ENCODE data around the gene MIEN1. TPM values are rescaled to one million over a fixed set of nuclear protein-coding genes. Genes with fewer than 3 reads are reported as not detected.

MIEN1 gene
- 51.1 TPM for polyA plus RNA-seq (2012; ENCODE audit: missing spikeins)

GRCh38 chr17:39730095-39730921, at the start of gene MIEN1:
MIEN1 (minus strand) TSS chr17:39730532; CDS start chr17:39730495, 37 bp downstream.
- FAIRE-seq (peak; percentile 84), DNase-seq (ENCODE audit: insufficient read length) (peak; percentile 98)
- TF ChIP-seq POLR2AphosphoS5 (IDR thresholded peaks at IDR 0.05; ENCODE audit: low read depth, low read length) (peak; percentile 82), TAF1 (IDR thresholded peaks at IDR 0.05; ENCODE audit: borderline replicate concordance, low read depth, low read length) (0 out of 2 replicates have a peak, but pooled peaks have one; percentile 24), POLR2A (IDR thresholded peaks at IDR 0.05; ENCODE audit: low read depth, low read length) (peak; percentile 90)

GRCh38 chr17:39777534-39778365, 47.4 kb upstream of the MIEN1 start:
- TF ChIP-seq TAF1 (IDR thresholded peaks at IDR 0.05; ENCODE audit: borderline replicate concordance, low read depth, low read length) (no peak), POLR2AphosphoS5 (IDR thresholded peaks at IDR 0.05; ENCODE audit: low read depth, low read length) (no peak), POLR2A (IDR thresholded peaks at IDR 0.05; ENCODE audit: low read depth, low read length) (0 out of 2 replicates have a peak, but pooled peaks have one; percentile 26)
- DNase-seq (ENCODE audit: insufficient read length) (no peak), FAIRE-seq (peak; percentile 97)

GRCh38 chr17:39776252-39776651, 45.9 kb upstream of the MIEN1 start:
- DNase-seq (ENCODE audit: insufficient read length) (no peak), FAIRE-seq (peak; percentile 63)
- TF ChIP-seq TAF1 (IDR thresholded peaks at IDR 0.05; ENCODE audit: borderline replicate concordance, low read depth, low read length) (no peak), POLR2A (IDR thresholded peaks at IDR 0.05; ENCODE audit: low read depth, low read length) (no peak), POLR2AphosphoS5 (IDR thresholded peaks at IDR 0.05; ENCODE audit: low read depth, low read length) (no peak)

GRCh38 chr17:39775031-39775430, 44.7 kb upstream of the MIEN1 start:
- DNase-seq (ENCODE audit: insufficient read length) (no peak), FAIRE-seq (peak; percentile 75)
- TF ChIP-seq POLR2A (IDR thresholded peaks at IDR 0.05; ENCODE audit: low read depth, low read length): no peak
- no peak for TF ChIP-seq TAF1 (IDR thresholded peaks at IDR 0.05; ENCODE audit: borderline replicate concordance, low read depth, low read length)
- TF ChIP-seq POLR2AphosphoS5 (IDR thresholded peaks at IDR 0.05; ENCODE audit: low read depth, low read length): no peak

GRCh38 chr17:39774047-39774446, 43.7 kb upstream of the MIEN1 start:
- peak; percentile 81 for FAIRE-seq
- DNase-seq (ENCODE audit: insufficient read length): no peak
- no peak for TF ChIP-seq TAF1 (IDR thresholded peaks at IDR 0.05; ENCODE audit: borderline replicate concordance, low read depth, low read length)
- no peak for TF ChIP-seq POLR2A (IDR thresholded peaks at IDR 0.05; ENCODE audit: low read depth, low read length)
- no peak for TF ChIP-seq POLR2AphosphoS5 (IDR thresholded peaks at IDR 0.05; ENCODE audit: low read depth, low read length)

- TF ChIP-seq POLR2A (IDR thresholded peaks at IDR 0.05; ENCODE audit: low read depth, low read length): peak; percentile 23; the same call in 1 of the 2 replicates
- TF ChIP-seq POLR2AphosphoS5 (IDR thresholded peaks at IDR 0.05; ENCODE audit: low read depth, low read length): peak; percentile 34; the same call in 1 of the 2 replicates
- no peak for TF ChIP-seq TAF1 (IDR thresholded peaks at IDR 0.05; ENCODE audit: borderline replicate concordance, low read depth, low read length)
- no peak for FAIRE-seq
Measured at GRCh38 chr17:39772987-39773934, 42.9 kb upstream of the MIEN1 start.

GRCh38 chr17:39772415-39772814, 42.1 kb upstream of the MIEN1 start:
- DNase-seq (ENCODE audit: insufficient read length): no peak
- FAIRE-seq: no peak
- TF ChIP-seq TAF1 (IDR thresholded peaks at IDR 0.05; ENCODE audit: borderline replicate concordance, low read depth, low read length): no peak
- no peak for TF ChIP-seq POLR2A (IDR thresholded peaks at IDR 0.05; ENCODE audit: low read depth, low read length)
- TF ChIP-seq POLR2AphosphoS5 (IDR thresholded peaks at IDR 0.05; ENCODE audit: low read depth, low read length): no peak

More at GRCh38 chr17:39772987-39773934, 42.9 kb upstream of the MIEN1 start:
- no peak for DNase-seq (ENCODE audit: insufficient read length)

- FAIRE-seq: no peak
- no peak for TF ChIP-seq POLR2AphosphoS5 (IDR thresholded peaks at IDR 0.05; ENCODE audit: low read depth, low read length)
- TF ChIP-seq TAF1 (IDR thresholded peaks at IDR 0.05; ENCODE audit: borderline replicate concordance, low read depth, low read length): no peak
- no peak for DNase-seq (ENCODE audit: insufficient read length)
Measured at GRCh38 chr17:39769974-39770587, 39.7 kb upstream of the MIEN1 start.

GRCh38 chr17:39767147-39767546, 36.8 kb upstream of the MIEN1 start:
- no peak for DNase-seq (ENCODE audit: insufficient read length)
- TF ChIP-seq POLR2A (IDR thresholded peaks at IDR 0.05; ENCODE audit: low read depth, low read length) (no peak), TAF1 (IDR thresholded peaks at IDR 0.05; ENCODE audit: borderline replicate concordance, low read depth, low read length) (no peak), POLR2AphosphoS5 (IDR thresholded peaks at IDR 0.05; ENCODE audit: low read depth, low read length) (peak; percentile 38; the same call in 1 of the 2 replicates)
- peak; percentile 70 for FAIRE-seq

- TF ChIP-seq TAF1 (IDR thresholded peaks at IDR 0.05; ENCODE audit: borderline replicate concordance, low read depth, low read length): no peak
- DNase-seq (ENCODE audit: insufficient read length) (no peak), FAIRE-seq (no peak)
Measured at GRCh38 chr17:39765766-39766165, 35.4 kb upstream of the MIEN1 start.

Data from GM12892 (cell line).